ENCODE data around the gene CD81.

DNA sequence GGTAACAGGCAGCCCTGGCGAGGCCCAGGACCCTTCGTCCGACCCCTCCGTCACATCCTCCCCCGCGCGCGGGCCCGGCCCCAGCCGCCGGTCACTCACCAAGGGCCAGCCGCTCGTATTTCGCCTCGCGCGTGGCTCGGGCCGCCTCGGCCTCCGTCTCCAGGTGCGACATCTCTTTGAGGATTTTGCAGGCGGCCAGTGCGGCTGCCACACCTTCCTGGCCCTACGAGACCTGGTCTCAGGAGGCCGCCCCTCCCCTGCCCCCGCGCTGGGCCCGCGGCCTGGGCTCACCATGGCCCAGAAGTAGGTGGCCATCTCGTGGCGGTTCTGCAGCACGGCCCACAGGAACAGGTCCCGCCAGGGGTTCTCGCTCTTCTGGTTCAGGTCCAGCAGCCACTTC is 37.5 kb downstream of the CD81 start:
- TF ChIP-seq, protein P1, sequence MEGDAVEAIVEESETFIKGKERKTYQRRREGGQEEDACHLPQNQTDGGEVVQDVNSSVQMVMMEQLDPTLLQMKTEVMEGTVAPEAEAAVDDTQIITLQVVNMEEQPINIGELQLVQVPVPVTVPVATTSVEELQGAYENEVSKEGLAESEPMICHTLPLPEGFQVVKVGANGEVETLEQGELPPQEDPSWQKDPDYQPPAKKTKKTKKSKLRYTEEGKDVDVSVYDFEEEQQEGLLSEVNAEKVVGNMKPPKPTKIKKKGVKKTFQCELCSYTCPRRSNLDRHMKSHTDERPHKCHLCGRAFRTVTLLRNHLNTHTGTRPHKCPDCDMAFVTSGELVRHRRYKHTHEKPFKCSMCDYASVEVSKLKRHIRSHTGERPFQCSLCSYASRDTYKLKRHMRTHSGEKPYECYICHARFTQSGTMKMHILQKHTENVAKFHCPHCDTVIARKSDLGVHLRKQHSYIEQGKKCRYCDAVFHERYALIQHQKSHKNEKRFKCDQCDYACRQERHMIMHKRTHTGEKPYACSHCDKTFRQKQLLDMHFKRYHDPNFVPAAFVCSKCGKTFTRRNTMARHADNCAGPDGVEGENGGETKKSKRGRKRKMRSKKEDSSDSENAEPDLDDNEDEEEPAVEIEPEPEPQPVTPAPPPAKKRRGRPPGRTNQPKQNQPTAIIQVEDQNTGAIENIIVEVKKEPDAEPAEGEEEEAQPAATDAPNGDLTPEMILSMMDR (conservative IDR thresholded peaks at IDR 0.05; ENCODE audit: low read depth in 2 of 2), result no peak
- TF ChIP-seq STAT1 (IDR thresholded peaks at IDR 0.05; ENCODE audit: unreplicated experiment) (no peak), EZH2phosphoT487 (IDR thresholded peaks at IDR 0.05; ENCODE audit: unreplicated experiment) (no peak), POLR2AphosphoS5 (IDR thresholded peaks at IDR 0.05; ENCODE audit: low read depth) (no peak), EZH2 (IDR thresholded peaks at IDR 0.05; ENCODE audit: low read depth, unreplicated experiment) (no peak), JUNB (IDR thresholded peaks at IDR 0.05; ENCODE audit: unreplicated experiment) (no peak), NANOG (IDR thresholded peaks at IDR 0.05; ENCODE audit: borderline replicate concordance) (no peak), CREB1 (CRISPR knock-in tag; IDR thresholded peaks at IDR 0.05; ENCODE audit: low read depth) (no peak)
- TF ChIP-seq, protein P2, sequence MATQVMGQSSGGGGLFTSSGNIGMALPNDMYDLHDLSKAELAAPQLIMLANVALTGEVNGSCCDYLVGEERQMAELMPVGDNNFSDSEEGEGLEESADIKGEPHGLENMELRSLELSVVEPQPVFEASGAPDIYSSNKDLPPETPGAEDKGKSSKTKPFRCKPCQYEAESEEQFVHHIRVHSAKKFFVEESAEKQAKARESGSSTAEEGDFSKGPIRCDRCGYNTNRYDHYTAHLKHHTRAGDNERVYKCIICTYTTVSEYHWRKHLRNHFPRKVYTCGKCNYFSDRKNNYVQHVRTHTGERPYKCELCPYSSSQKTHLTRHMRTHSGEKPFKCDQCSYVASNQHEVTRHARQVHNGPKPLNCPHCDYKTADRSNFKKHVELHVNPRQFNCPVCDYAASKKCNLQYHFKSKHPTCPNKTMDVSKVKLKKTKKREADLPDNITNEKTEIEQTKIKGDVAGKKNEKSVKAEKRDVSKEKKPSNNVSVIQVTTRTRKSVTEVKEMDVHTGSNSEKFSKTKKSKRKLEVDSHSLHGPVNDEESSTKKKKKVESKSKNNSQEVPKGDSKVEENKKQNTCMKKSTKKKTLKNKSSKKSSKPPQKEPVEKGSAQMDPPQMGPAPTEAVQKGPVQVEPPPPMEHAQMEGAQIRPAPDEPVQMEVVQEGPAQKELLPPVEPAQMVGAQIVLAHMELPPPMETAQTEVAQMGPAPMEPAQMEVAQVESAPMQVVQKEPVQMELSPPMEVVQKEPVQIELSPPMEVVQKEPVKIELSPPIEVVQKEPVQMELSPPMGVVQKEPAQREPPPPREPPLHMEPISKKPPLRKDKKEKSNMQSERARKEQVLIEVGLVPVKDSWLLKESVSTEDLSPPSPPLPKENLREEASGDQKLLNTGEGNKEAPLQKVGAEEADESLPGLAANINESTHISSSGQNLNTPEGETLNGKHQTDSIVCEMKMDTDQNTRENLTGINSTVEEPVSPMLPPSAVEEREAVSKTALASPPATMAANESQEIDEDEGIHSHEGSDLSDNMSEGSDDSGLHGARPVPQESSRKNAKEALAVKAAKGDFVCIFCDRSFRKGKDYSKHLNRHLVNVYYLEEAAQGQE (IDR thresholded peaks at IDR 0.05; ENCODE audit: unreplicated experiment), result no peak
- TF ChIP-seq, protein P3, sequence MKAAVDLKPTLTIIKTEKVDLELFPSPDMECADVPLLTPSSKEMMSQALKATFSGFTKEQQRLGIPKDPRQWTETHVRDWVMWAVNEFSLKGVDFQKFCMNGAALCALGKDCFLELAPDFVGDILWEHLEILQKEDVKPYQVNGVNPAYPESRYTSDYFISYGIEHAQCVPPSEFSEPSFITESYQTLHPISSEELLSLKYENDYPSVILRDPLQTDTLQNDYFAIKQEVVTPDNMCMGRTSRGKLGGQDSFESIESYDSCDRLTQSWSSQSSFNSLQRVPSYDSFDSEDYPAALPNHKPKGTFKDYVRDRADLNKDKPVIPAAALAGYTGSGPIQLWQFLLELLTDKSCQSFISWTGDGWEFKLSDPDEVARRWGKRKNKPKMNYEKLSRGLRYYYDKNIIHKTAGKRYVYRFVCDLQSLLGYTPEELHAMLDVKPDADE (IDR thresholded peaks at IDR 0.05), result no peak
- TF ChIP-seq, protein P4, sequence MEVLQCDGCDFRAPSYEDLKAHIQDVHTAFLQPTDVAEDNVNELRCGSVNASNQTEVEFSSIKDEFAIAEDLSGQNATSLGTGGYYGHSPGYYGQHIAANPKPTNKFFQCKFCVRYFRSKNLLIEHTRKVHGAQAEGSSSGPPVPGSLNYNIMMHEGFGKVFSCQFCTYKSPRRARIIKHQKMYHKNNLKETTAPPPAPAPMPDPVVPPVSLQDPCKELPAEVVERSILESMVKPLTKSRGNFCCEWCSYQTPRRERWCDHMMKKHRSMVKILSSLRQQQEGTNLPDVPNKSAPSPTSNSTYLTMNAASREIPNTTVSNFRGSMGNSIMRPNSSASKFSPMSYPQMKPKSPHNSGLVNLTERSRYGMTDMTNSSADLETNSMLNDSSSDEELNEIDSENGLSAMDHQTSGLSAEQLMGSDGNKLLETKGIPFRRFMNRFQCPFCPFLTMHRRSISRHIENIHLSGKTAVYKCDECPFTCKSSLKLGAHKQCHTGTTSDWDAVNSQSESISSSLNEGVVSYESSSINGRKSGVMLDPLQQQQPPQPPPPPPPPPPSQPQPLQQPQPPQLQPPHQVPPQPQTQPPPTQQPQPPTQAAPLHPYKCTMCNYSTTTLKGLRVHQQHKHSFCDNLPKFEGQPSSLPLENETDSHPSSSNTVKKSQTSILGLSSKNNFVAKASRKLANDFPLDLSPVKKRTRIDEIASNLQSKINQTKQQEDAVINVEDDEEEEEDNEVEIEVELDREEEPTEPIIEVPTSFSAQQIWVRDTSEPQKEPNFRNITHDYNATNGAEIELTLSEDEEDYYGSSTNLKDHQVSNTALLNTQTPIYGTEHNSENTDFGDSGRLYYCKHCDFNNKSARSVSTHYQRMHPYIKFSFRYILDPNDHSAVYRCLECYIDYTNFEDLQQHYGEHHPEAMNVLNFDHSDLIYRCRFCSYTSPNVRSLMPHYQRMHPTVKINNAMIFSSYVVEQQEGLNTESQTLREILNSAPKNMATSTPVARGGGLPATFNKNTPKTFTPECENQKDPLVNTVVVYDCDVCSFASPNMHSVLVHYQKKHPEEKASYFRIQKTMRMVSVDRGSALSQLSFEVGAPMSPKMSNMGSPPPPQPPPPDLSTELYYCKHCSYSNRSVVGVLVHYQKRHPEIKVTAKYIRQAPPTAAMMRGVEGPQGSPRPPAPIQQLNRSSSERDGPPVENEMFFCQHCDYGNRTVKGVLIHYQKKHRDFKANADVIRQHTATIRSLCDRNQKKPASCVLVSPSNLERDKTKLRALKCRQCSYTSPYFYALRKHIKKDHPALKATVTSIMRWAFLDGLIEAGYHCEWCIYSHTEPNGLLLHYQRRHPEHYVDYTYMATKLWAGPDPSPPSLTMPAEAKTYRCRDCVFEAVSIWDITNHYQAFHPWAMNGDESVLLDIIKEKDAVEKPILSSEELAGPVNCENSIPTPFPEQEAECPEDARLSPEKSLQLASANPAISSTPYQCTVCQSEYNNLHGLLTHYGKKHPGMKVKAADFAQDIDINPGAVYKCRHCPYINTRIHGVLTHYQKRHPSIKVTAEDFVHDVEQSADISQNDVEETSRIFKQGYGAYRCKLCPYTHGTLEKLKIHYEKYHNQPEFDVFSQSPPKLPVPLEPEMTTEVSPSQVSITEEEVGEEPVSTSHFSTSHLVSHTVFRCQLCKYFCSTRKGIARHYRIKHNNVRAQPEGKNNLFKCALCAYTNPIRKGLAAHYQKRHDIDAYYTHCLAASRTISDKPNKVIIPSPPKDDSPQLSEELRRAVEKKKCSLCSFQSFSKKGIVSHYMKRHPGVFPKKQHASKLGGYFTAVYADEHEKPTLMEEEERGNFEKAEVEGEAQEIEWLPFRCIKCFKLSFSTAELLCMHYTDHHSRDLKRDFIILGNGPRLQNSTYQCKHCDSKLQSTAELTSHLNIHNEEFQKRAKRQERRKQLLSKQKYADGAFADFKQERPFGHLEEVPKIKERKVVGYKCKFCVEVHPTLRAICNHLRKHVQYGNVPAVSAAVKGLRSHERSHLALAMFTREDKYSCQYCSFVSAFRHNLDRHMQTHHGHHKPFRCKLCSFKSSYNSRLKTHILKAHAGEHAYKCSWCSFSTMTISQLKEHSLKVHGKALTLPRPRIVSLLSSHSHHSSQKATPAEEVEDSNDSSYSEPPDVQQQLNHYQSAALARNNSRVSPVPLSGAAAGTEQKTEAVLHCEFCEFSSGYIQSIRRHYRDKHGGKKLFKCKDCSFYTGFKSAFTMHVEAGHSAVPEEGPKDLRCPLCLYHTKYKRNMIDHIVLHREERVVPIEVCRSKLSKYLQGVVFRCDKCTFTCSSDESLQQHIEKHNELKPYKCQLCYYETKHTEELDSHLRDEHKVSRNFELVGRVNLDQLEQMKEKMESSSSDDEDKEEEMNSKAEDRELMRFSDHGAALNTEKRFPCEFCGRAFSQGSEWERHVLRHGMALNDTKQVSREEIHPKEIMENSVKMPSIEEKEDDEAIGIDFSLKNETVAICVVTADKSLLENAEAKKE (CRISPR knock-in tag; IDR thresholded peaks at IDR 0.05), result no peak
